Stimulated activated CD8-positive, alpha-beta memory T cell treated with anti-CD3 and anti-CD28 coated beads, Interleukin-2, amount 100 ng/mL, for 1 hour (primary cell): Measurements from ENCODE around the gene MICAL3.

ENCODE experiments used
- DNase-seq, 2 donors: peaks; one replicate each; pipeline ENCODE4 v3.0.0-alpha.2; 2020; ENCODE audit warnings: low read depth in 2 of 2

Gene MICAL3

GRCh38 chr22:17972385-17973191 lies 51.8 kb downstream of the MICAL3 start:
- no peak for DNase-seq

DNA sequence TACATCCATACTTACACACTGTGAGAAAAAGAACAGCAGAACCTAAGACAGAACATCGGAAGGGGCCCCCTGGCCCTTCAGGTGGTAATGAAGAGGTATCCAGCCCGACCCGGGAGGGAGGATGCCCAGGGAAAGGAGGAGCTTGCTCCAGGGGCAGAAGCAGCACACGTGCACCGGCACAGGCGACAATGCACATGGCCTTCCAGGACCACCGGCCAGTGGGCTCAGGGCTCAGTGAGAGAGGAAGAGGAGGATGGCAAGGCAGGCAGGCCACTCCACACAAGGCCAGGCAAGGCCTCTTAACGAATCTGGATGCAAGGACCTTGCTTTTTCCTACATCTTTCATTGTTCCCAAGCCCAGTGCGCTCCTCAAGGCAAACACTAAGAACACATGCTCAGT lies 52.6 kb downstream of the MICAL3 start:
- DNase-seq, result no peak

DNA sequence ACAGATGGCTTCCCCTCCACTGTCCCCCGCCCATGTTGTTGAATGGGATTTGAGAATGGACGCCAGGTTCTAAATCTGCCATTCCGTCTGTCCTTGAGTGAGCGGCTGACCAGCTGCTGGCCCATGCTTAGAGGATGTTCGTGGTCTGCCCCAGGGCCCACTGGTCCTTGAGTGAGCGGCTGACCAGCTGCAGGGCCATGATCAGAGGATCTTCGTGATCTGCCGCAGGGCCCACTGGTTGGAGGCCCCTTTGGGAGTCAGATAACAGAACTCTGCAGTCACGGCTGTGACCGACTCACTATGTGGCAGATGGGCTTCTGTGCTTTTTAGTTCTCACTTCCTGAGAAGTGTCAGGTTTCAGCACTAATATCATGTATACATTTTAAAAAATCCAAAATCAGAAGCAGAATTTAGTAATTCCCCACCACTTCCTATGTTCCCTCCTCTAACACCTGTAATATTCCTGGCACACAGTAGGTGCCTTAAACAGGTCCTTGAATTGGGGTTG lies 54.1 kb downstream of the MICAL3 start:
- no peak for DNase-seq

GRCh38 chr22:17969701-17970113 lies 54.7 kb downstream of the MICAL3 start:
- DNase-seq, result no peak

GRCh38 chr22:17968126-17968525 lies 56.2 kb downstream of the MICAL3 start:
- DNase-seq, result no peak

DNA sequence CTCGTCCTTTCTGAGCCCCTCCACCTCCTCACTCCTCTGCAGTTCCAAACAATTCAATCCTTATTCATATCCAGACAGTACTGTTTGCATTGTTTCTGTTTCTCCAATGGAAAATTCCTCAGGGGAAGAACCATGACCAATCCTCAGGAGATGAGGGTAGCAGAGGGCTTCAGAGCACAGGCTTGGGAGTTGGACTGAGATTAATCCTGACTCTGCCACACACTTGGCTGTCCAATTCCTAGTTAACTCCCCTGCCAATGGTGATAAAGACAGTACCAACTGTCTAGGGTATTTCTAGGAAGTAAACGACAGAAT lies 58.0 kb downstream of the MICAL3 start:
- DNase-seq, result no peak

GRCh38 chr22:17965538-17966402 lies 58.6 kb downstream of the MICAL3 start:
- DNase-seq, result no peak

GRCh38 chr22:17964643-17965042 lies 59.7 kb downstream of the MICAL3 start:
- DNase-seq, result no peak

GRCh38 chr22:17964156-17964555 lies 60.2 kb downstream of the MICAL3 start:
- no peak for DNase-seq

GRCh38 chr22:17963015-17963414 lies 61.3 kb downstream of the MICAL3 start:
- DNase-seq, result no peak

- DNase-seq, result no peak
Observed at GRCh38 chr22:17962168-17962567, 62.2 kb downstream of the MICAL3 start.

DNA sequence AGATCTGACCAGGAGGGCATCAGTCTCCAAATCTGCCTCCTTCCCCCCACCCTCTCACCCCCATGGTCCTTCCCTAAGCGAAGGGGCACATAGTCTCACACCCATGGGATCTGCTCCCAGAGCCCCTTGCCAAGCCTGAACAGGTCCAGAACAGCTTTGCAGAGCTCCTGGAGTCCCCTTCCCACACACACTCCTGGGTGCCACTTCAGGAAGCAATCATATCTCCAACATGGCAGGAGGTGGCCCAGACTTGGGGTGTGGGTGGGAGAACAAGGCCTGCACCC lies 63.0 kb downstream of the MICAL3 start:
- DNase-seq, result no peak

DNA sequence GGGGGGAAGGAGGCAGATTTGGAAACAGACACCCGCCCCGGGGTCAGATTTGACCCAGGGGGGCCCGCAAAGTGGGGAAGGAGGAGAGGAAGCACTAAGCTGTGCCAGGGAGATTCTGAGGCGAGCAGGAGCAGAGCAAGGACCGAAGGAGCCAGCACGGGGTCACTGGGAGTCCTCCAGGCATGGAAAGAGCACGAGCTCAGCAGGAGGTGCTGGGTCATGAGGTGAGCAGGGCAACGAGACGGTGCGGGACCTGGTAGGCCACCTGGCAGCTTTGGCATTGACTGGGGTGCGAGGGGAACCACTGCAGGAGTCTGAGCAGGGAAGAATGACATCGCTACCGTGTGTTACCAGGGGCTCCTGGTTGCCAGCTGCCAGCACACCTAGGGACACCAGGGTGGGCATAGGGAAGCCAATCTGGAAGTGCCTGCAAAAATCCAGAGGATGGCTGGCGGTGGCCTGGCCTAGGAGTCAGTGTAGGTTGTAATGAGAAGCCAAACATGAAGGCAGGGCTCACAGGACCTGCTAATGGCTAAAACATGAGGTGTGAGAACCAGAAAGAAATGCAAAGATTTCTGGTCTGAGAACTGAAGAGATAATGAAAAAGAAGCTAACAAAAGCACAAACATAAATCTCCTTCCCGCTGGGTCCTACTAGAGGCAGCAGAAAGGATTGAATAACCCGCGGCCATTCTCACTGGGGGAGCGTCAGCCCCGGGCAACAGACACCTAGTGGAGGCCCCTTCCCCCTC lies 63.5 kb downstream of the MICAL3 start:
- no peak for DNase-seq

DNA sequence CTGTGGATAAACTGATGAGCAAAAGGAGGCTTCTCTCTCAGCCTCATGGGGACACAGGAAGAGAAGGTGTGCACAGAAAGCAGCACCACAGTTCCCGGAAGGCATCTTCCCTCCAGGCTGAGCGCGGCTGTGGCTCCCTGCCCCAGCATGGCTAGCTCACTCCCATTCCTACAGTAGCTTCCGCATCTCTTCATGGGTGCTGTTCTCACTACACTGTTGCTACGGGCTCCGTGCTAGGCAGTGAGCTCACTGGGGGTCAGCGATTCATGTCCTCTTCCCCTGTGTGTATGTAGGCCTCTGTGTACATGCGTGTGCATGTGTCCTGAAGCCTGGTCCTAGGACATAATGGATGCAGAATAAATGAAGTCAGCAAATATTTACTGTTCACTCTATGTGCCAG lies 64.3 kb downstream of the MICAL3 start:
- DNase-seq, result no peak

DNA sequence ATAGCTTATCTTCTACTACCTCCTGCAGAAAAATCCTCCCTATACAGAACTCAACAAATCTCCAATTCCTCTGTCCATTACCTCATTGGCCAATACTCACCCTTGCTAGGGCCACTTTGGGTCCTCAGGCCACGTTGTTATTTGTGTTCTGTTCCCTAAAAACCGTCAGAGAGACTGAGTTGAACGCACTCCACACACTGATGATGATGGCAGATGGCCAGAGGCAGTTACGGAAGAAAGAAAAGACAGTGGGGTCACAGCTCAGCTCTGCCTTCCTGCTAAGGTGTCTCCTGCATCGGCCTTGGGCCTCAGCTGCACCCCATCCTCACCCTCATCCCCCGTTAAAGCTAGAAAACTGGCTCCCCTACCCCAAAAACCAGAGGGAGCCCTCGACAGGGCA lies 66.2 kb downstream of the MICAL3 start:
- DNase-seq, result no peak

DNA sequence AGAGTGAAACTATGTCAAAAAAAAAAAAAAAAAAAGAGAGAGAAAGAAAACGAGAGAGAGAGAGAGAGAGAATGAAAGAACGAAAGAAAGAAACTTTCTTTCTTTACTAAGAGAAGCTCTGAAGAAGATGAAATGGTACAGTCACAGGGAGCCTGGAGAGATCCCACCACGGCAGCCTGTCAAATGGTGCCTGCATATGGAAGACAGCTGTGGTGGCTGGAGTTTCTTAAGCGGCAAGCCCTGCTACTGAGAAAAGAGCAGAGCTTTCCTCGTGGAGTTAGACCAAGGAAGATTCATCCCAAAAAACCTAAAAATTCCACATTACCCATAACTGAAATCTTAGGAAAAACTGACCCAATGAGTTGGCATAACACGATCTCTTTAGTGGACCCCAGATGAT lies 66.7 kb downstream of the MICAL3 start:
- no peak for DNase-seq

GRCh38 chr22:17957204-17957603 lies 67.2 kb downstream of the MICAL3 start:
- no peak for DNase-seq

GRCh38 chr22:17956630-17957029 lies 67.7 kb downstream of the MICAL3 start:
- DNase-seq, result no peak

DNA sequence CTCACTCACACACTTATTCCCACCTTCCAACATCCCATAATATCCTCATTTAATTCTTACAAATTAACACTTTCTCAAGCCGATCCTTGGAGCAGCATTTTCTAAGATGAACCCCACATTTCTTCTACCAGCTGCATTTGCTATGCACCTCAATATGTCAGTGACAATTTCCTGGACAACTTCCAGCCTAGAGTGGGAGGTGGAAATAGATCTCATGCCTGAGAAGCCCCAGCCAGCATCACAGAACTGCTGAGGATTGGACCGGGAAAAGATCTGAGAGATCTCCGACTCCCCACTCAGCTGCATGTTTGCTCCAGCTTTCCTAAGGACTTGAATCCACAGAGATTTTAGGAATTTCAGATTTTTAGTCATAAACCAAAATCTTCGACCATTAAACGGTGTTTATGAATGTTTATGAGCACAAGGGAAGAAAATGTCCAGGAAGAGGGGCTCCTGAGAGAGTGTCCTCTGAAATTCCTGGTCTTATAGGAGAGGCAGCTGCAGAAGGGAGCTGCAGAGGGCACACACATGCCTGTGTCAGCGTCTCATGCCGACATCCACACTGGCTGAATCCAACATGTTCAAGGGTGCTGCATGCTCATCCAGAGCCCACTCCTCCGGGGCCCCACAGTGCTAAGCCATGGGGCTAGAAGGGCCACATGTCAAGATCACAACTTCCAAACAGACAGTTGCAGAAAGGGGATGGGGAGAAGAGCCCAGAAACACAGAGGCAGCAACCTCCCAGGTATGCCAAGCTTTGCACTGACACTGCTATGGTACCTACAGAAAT lies 68.6 kb downstream of the MICAL3 start:
- no peak for DNase-seq

- no peak for DNase-seq
Observed at GRCh38 chr22:17954860-17955587, 69.3 kb downstream of the MICAL3 start.
